Fibroblast of the conjunctiva (primary cell): ENCODE measurements around the gene DIAPH1.
A peak's percentile ranks its signal among the peaks of the same experiment; 100 is the strongest.

Experiments
- DNase-seq: peaks from one replicate; pipeline ENCODE4 v3.0.0-alpha.2; 2010; ENCODE audit warnings: low read depth

DIAPH1 gene

GRCh38 chr5:141618804-141619554 lies at the start of gene DIAPH1:
DIAPH1 (minus strand) TSS chr5:141619000; CDS start chr5:141618914, 86 bp downstream.
- peak; percentile 94 for DNase-seq

GRCh38 chr5:141665995-141666940 lies 47.5 kb upstream of the DIAPH1 start:
- DNase-seq: no peak

- DNase-seq: peak; percentile 30
Observed at GRCh38 chr5:141664733-141665461, 46.1 kb upstream of the DIAPH1 start.

GRCh38 chr5:141663506-141663905 lies 44.7 kb upstream of the DIAPH1 start:
- no peak for DNase-seq

GRCh38 chr5:141662028-141662427 lies 43.2 kb upstream of the DIAPH1 start:
- DNase-seq: no peak

- peak; percentile 63 for DNase-seq
Observed at GRCh38 chr5:141657937-141658545, 39.2 kb upstream of the DIAPH1 start.

- no peak for DNase-seq
Observed at GRCh38 chr5:141657404-141657803, 38.6 kb upstream of the DIAPH1 start.

- no peak for DNase-seq
Observed at GRCh38 chr5:141656396-141656795, 37.6 kb upstream of the DIAPH1 start.

GRCh38 chr5:141655020-141655419 lies 36.2 kb upstream of the DIAPH1 start:
- DNase-seq: no peak

GRCh38 chr5:141654298-141654697 lies 35.5 kb upstream of the DIAPH1 start:
- DNase-seq: no peak

GRCh38 chr5:141651728-141652105 lies 32.9 kb upstream of the DIAPH1 start:
- no peak for DNase-seq

- peak; percentile 65 for DNase-seq
Observed at GRCh38 chr5:141650851-141651727, 32.3 kb upstream of the DIAPH1 start, which contains the start of gene FCHSD1. FCHSD1 (minus strand) TSS chr5:141651418; CDS start chr5:141651368, 50 bp downstream.

- DNase-seq: no peak
Observed at GRCh38 chr5:141649972-141650371, 31.2 kb upstream of the DIAPH1 start.

- DNase-seq: no peak
Observed at GRCh38 chr5:141649056-141649688, 30.4 kb upstream of the DIAPH1 start.

GRCh38 chr5:141647851-141648250 lies 29.1 kb upstream of the DIAPH1 start:
- DNase-seq: no peak

- DNase-seq: no peak
Observed at GRCh38 chr5:141647242-141647641, 28.4 kb upstream of the DIAPH1 start.

- no peak for DNase-seq
Observed at GRCh38 chr5:141646026-141646425, 27.2 kb upstream of the DIAPH1 start.

GRCh38 chr5:141641634-141642267 lies 23.0 kb upstream of the DIAPH1 start:
- DNase-seq: no peak

- DNase-seq: no peak
Observed at GRCh38 chr5:141640698-141641097, 21.9 kb upstream of the DIAPH1 start.

GRCh38 chr5:141640051-141640415 lies 21.2 kb upstream of the DIAPH1 start:
- no peak for DNase-seq
